Stimulated activated naive CD8-positive, alpha-beta T cell treated with anti-CD3 and anti-CD28 coated beads, Interleukin-15, amount 100 ng/mL, for 72 hours (primary cell): ENCODE data around the gene AFF3.
"Not testable (repeated sequence)": the region's sequence is repeated elsewhere in the genome, so short reads cannot be mapped to it uniquely, and the experiment has no call there.

Experiments
- ATAC-seq: fragments of 150-1000 bp; cut with Tn5 transposase; 2 replicates; pipeline ENCODE4 v1.10.0; 2021; ENCODE audit warnings: mild to moderate bottlenecking, moderate library complexity
- DNase-seq, 2 donors: peaks; one replicate each; pipeline ENCODE4 v3.0.0; 2021 to 2022
- H3K27ac Mint-ChIP-seq, 2 donors: one replicate each; pipeline ENCODE4 v1.8.0; 2022; ENCODE audit warnings: mild to moderate bottlenecking in 2 of 2, mixed read lengths in 2 of 2, moderate library complexity in 2 of 2
- H3K27me3 Mint-ChIP-seq: one replicate; pipeline ENCODE4 v1.8.0; 2022; ENCODE audit warnings: mixed read lengths
- H3K4me1 Mint-ChIP-seq: one replicate; pipeline ENCODE4 v1.8.0; 2022; ENCODE audit warnings: mild to moderate bottlenecking, mixed read lengths
- H3K4me3 Mint-ChIP-seq, 2 donors: one replicate each; pipeline ENCODE4 v1.8.0; 2022; ENCODE audit warnings: mild to moderate bottlenecking in 2 of 2, mixed read lengths in 2 of 2, moderate library complexity in 1 of 2
- H3K9me3 Mint-ChIP-seq, 2 donors: one replicate each; pipeline ENCODE4 v1.8.0; 2022; ENCODE audit warnings: mixed read lengths in 2 of 2

Gene AFF3

GRCh38 chr2:99789849-99790248, 352.5 kb downstream of the AFF3 start:
- DNase-seq (no peak), ATAC-seq (no peak)
- no peak overlapping the region for H3K4me3 Mint-ChIP-seq
- H3K9me3 Mint-ChIP-seq: no peaks in the 10 kb centered on the region
- H3K27me3 Mint-ChIP-seq: no peaks in the 10 kb centered on the region
- no peaks in the 10 kb centered on the region for H3K4me1 Mint-ChIP-seq
- no peak overlapping the region for H3K27ac Mint-ChIP-seq

- DNase-seq (no peak), ATAC-seq (no peak)
- no peak overlapping the region for H3K27ac Mint-ChIP-seq
- no peaks in the 10 kb centered on the region for H3K27me3 Mint-ChIP-seq
- H3K4me1 Mint-ChIP-seq: no peaks in the 10 kb centered on the region
- no peaks in the 10 kb centered on the region for H3K9me3 Mint-ChIP-seq
- no peak overlapping the region for H3K4me3 Mint-ChIP-seq
Observed at GRCh38 chr2:99787769-99788382, 354.5 kb downstream of the AFF3 start.

GRCh38 chr2:99786636-99787390, 355.6 kb downstream of the AFF3 start:
- H3K27me3 Mint-ChIP-seq: no peaks in the 10 kb centered on the region
- H3K9me3 Mint-ChIP-seq: no peaks in the 10 kb centered on the region
- no peak overlapping the region for H3K4me3 Mint-ChIP-seq
- ATAC-seq (no peak), DNase-seq (no peak)
- no peak overlapping the region for H3K27ac Mint-ChIP-seq
- no peaks in the 10 kb centered on the region for H3K4me1 Mint-ChIP-seq

- Mint-ChIP-seq H3K9me3 (peaks cover 7 to 15% of the 10 kb centered on the region in 2 donors), H3K4me3 (no peak overlapping the region), H3K4me1 (no peaks in the 10 kb centered on the region), H3K27ac (no peak overlapping the region), H3K27me3 (no peaks in the 10 kb centered on the region)
- no peak for ATAC-seq
- DNase-seq: no peak
Observed at GRCh38 chr2:99784946-99785345, 357.4 kb downstream of the AFF3 start.

GRCh38 chr2:99784282-99784681, 358.1 kb downstream of the AFF3 start:
- Mint-ChIP-seq H3K4me3 (no peak overlapping the region), H3K9me3 (peaks cover 7 to 16% of the 10 kb centered on the region in 2 donors), H3K4me1 (no peaks in the 10 kb centered on the region), H3K27me3 (no peaks in the 10 kb centered on the region), H3K27ac (no peak overlapping the region)
- ATAC-seq: no peak
- no peak for DNase-seq

- Mint-ChIP-seq H3K9me3 (peaks cover 18 to 27% of the 10 kb centered on the region in 2 donors), H3K4me3 (no peak overlapping the region), H3K27me3 (no peaks in the 10 kb centered on the region), H3K4me1 (no peaks in the 10 kb centered on the region), H3K27ac (no peak overlapping the region)
- ATAC-seq: no peak
- DNase-seq: no peak
Observed at GRCh38 chr2:99780276-99780675, 362.1 kb downstream of the AFF3 start.

- DNase-seq (no peak), ATAC-seq (no peak)
- H3K27me3 Mint-ChIP-seq: no peaks in the 10 kb centered on the region
- H3K9me3 Mint-ChIP-seq: peaks cover 21 to 27% of the 10 kb centered on the region in 2 donors
- H3K4me3 Mint-ChIP-seq: no peak overlapping the region
- no peaks in the 10 kb centered on the region for H3K4me1 Mint-ChIP-seq
- no peak overlapping the region for H3K27ac Mint-ChIP-seq
Observed at GRCh38 chr2:99779276-99779675, 363.1 kb downstream of the AFF3 start.

- Mint-ChIP-seq H3K27ac (no peak overlapping the region), H3K9me3 (peaks cover 23 to 27% of the 10 kb centered on the region in 2 donors), H3K27me3 (peaks cover 13% of the 10 kb centered on the region), H3K4me3 (no peak overlapping the region), H3K4me1 (no peaks in the 10 kb centered on the region)
- no peak for DNase-seq
- ATAC-seq: no peak
Observed at GRCh38 chr2:99777656-99778290, 364.6 kb downstream of the AFF3 start.

- Mint-ChIP-seq H3K9me3 (peaks cover 23 to 27% of the 10 kb centered on the region in 2 donors), H3K27ac (no peak overlapping the region), H3K4me1 (no peaks in the 10 kb centered on the region), H3K27me3 (peaks cover 16% of the 10 kb centered on the region), H3K4me3 (no peak overlapping the region)
- DNase-seq (no peak), ATAC-seq (no peak)
Observed at GRCh38 chr2:99776906-99777646, 365.3 kb downstream of the AFF3 start.

GRCh38 chr2:99776206-99776905, 366.0 kb downstream of the AFF3 start:
- ATAC-seq (no peak), DNase-seq (no peak)
- Mint-ChIP-seq H3K9me3 (peaks cover 23 to 27% of the 10 kb centered on the region in 2 donors), H3K4me3 (no peak overlapping the region), H3K27me3 (peaks cover 22% of the 10 kb centered on the region), H3K4me1 (no peaks in the 10 kb centered on the region), H3K27ac (no peak overlapping the region)

GRCh38 chr2:99775585-99775984, 366.8 kb downstream of the AFF3 start:
- no peak for ATAC-seq
- Mint-ChIP-seq H3K9me3 (peaks cover 19 to 22% of the 10 kb centered on the region in 2 donors), H3K4me1 (no peaks in the 10 kb centered on the region), H3K27ac (no peak overlapping the region), H3K4me3 (no peak overlapping the region), H3K27me3 (peaks cover 29% of the 10 kb centered on the region)
- DNase-seq: no peak

GRCh38 chr2:99773642-99774041, 368.7 kb downstream of the AFF3 start:
- not testable (repeated sequence) for H3K4me1 Mint-ChIP-seq, H3K4me3 Mint-ChIP-seq, ATAC-seq, DNase-seq, H3K27ac Mint-ChIP-seq
- Mint-ChIP-seq H3K27me3 (peaks cover 29% of the 10 kb centered on the region), H3K9me3 (peaks cover 11 to 17% of the 10 kb centered on the region in 2 donors)

GRCh38 chr2:99772591-99773331, 369.6 kb downstream of the AFF3 start:
- H3K9me3 Mint-ChIP-seq: peaks cover 5 to 10% of the 10 kb centered on the region in 2 donors
- peaks cover 29% of the 10 kb centered on the region for H3K27me3 Mint-ChIP-seq
- H3K4me3 Mint-ChIP-seq: no peak overlapping the region
- H3K4me1 Mint-ChIP-seq: no peaks in the 10 kb centered on the region
- H3K27ac Mint-ChIP-seq: no peak overlapping the region
- ATAC-seq (no peak), DNase-seq (no peak)

GRCh38 chr2:99771681-99772333, 370.6 kb downstream of the AFF3 start:
- Mint-ChIP-seq H3K27me3 (peaks cover 29% of the 10 kb centered on the region), H3K4me3 (no peak overlapping the region), H3K4me1 (no peaks in the 10 kb centered on the region), H3K9me3 (peaks cover 5 to 10% of the 10 kb centered on the region in 2 donors), H3K27ac (peak overlapping the region in 1 of 2 donors; percentile 19)
- DNase-seq: no peak
- no peak for ATAC-seq
